OCI-LY7 (cell line): Measurements from ENCODE around the gene FHIT. TPM values are rescaled to one million over a fixed set of nuclear protein-coding genes. Genes with fewer than 3 reads are reported as not detected.

Source experiments
- BruUV-seq: library from RNA; stranded (reverse); fragments of 400-500 nt; replicated peaks from 2 replicates; lab custom pipeline; 2021; lab: Mats Ljungman, UMichigan
- CTCF ChIA-PET: fragments of 300-600 bp; sonication (Branson Sonifier 250); formaldehyde crosslinking; loops from one replicate; lab custom pipeline; 2022; ENCODE audit warnings: antibody characterized with exemption; ENCODE audit not compliant: unreplicated experiment; lab: Charles Lee
- POLR2A ChIA-PET: fragments of 300-600 bp; sonication (Branson Sonifier 250); formaldehyde crosslinking; loops from one replicate; lab custom pipeline; 2022; ENCODE audit warnings: antibody characterized with exemption; lab: Charles Lee
- DNase-seq: peaks from one replicate; pipeline ENCODE4 v3.0.0-alpha.2; 2015; ENCODE audit warnings: low spot score
- H2AFZ ChIP-seq: fragments of 200-600 bp; sonication (generic), shearing (Covaris generic); 2 replicates; pipeline ENCODE4 v1.6.1; 2014; ENCODE audit warnings: mild to moderate bottlenecking, antibody characterized with exemption, low read length, moderate library complexity
- H3K27ac ChIP-seq: fragments of 200-600 bp; sonication (generic); 2 replicates; pipeline ENCODE4 v1.5.1; 2014; ENCODE audit warnings: mixed run types, low read depth, mild to moderate bottlenecking, moderate library complexity, low read length, inconsistent platforms; ENCODE audit not compliant: poor library complexity, severe bottlenecking
- H3K36me3 ChIP-seq: fragments of 200-600 bp; sonication (generic); 2 replicates; pipeline ENCODE4 v1.6.1; 2014; ENCODE audit warnings: mild to moderate bottlenecking, antibody characterized with exemption, low read length, moderate library complexity, mixed read lengths; ENCODE audit not compliant: insufficient read depth
- H3K4me1 ChIP-seq: fragments of 200-600 bp; sonication (generic); 2 replicates; pipeline ENCODE4 v1.5.1; 2014; ENCODE audit warnings: mild to moderate bottlenecking, low read length; ENCODE audit not compliant: insufficient read depth, poor library complexity, severe bottlenecking
- H3K4me2 ChIP-seq: fragments of 200-600 bp; sonication (generic); 2 replicates; pipeline ENCODE4 v1.6.1; 2014; ENCODE audit warnings: mild to moderate bottlenecking, low read length
- H3K4me3 ChIP-seq: fragments of 200-600 bp; sonication (generic); 2 replicates; pipeline ENCODE4 v1.5.1; 2014; ENCODE audit warnings: mild to moderate bottlenecking, low read depth, low read length; ENCODE audit not compliant: poor library complexity, severe bottlenecking
- H3K79me2 ChIP-seq: fragments of 200-600 bp; sonication (generic); 2 replicates; pipeline ENCODE4 v1.6.1; 2016; ENCODE audit warnings: low read depth, mild to moderate bottlenecking, low read length, moderate library complexity, mixed read lengths; ENCODE audit not compliant: insufficient read depth
- H3K9me2 ChIP-seq: fragments of 200-600 bp; sonication (generic); 2 replicates; pipeline ENCODE4 v1.6.1; 2016; ENCODE audit warnings: mild to moderate bottlenecking, low read length, mixed read lengths; ENCODE audit not compliant: insufficient read depth
- H3K9me3 ChIP-seq: fragments of 200-600 bp; sonication (generic); 2 replicates; pipeline ENCODE4 v1.6.1; 2014; ENCODE audit warnings: mild to moderate bottlenecking, mixed run types, low read length, mixed read lengths
- H4K20me1 ChIP-seq: fragments of 200-600 bp; sonication (generic); 2 replicates; pipeline ENCODE4 v1.6.1; 2014; ENCODE audit warnings: mild to moderate bottlenecking, antibody characterized with exemption, low read length, moderate library complexity, mixed read lengths; ENCODE audit not compliant: insufficient read depth
- EZH2phosphoT487 ChIP-seq: fragments of 200-600 bp; sonication (generic); IDR thresholded peaks from 2 replicates; pipeline ENCODE4 v1.6.1; 2018; ENCODE audit warnings: low read depth, borderline replicate concordance, mild to moderate bottlenecking, mixed run types, antibody characterized with exemption, low read length, moderate library complexity, mixed read lengths
- intact Hi-C: fragments of 100-400 bp; cut with micrococcal nuclease; formaldehyde crosslinking; loops from one replicate; pipeline ENCODE4 v1.10.0; 2022; ENCODE audit not compliant: unreplicated experiment
- total RNA-seq, 2 experiments: library from RNA; depleted of rRNA in 1 of 2; stranded (reverse); fragments of >200 nt in 1 of 2; shearing (Covaris generic) in 1 of 2; gene quantifications; 2 replicates each; pipeline ENCODE4 v1.2.3, GENCODE V29; 2014 to 2022
- TF ChIP-seq, protein P1 (sequence below): fragments of 200-600 bp; sonication (generic); conservative IDR thresholded peaks from 2 replicates; pipeline ENCODE4 v1.5.1; 2014; ENCODE audit warnings: mild to moderate bottlenecking, antibody characterized with exemption, low read length, moderate library complexity, mixed read lengths

FHIT gene
- total RNA-seq, 2 experiments from 2014 or later: 5.0 to 10.9 TPM

DNA sequence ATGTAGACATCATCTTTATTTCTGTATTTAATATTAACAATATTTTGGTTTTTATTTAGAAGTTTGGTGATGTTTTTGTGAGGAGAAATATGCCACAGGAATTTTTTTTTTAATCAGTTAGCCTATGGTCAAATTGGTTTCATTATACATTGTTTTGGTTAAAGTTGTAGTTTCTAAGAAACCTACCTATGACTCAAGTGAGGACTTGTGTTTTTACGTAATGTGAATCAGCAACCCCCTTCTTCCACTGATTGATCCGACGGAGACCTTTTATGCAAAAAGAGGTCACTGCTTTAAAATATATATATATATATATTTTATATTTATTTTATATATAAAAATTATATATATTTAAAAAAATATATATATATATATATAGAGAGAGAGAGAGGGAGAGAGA, 698.1 kb downstream of the FHIT start:
- POLR2A ChIA-PET: no interaction called here
- Histone ChIP-seq H3K36me3 (no peaks in the 10 kb centered on the region), H3K9me2 (no peaks in the 10 kb centered on the region), H3K27ac (no peak overlapping the region), H3K9me3 (no peaks in the 10 kb centered on the region), H3K4me2 (no peak overlapping the region), H4K20me1 (no peaks in the 10 kb centered on the region), H3K4me1 (peaks cover 16% of the 10 kb centered on the region), H3K79me2 (no peaks in the 10 kb centered on the region), H3K4me3 (no peak overlapping the region), H2AFZ (no peak overlapping the region)
- CTCF ChIA-PET: no interaction called here
- DNase-seq: no peak
- no TSS peak for BruUV-seq
- no peak for TF ChIP-seq EZH2phosphoT487
- intact Hi-C loops: no loop called here

DNA sequence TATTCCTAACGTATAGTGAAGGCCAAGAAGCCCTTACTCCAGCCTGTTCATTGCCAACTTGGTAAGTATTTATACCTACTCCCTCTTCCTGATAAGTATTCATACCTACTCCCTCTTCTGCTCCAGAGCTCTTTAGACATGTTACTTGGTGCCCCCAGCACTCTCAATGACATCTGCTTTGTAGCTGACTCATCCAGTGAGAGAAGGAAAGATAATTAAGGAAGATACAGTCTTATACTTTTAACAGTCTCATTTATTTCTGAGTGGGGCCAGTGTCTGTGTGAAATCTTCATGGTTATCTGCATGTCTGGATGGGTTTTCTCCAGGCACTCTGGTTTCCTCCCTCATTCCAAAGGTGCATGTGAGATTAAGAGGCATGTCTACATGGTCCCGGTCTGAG, 698.7 kb downstream of the FHIT start:
- ChIA-PET CTCF (no interaction called here), POLR2A (no interaction called here)
- DNase-seq: no peak
- Histone ChIP-seq H4K20me1 (no peaks in the 10 kb centered on the region), H3K4me3 (no peak overlapping the region), H3K79me2 (no peaks in the 10 kb centered on the region), H2AFZ (no peak overlapping the region), H3K27ac (no peak overlapping the region), H3K9me3 (no peaks in the 10 kb centered on the region), H3K4me2 (no peak overlapping the region), H3K36me3 (no peaks in the 10 kb centered on the region), H3K9me2 (no peaks in the 10 kb centered on the region), H3K4me1 (peaks cover 16% of the 10 kb centered on the region)
- no TSS peak for BruUV-seq
- intact Hi-C loops: no loop called here
- TF ChIP-seq, protein P1, sequence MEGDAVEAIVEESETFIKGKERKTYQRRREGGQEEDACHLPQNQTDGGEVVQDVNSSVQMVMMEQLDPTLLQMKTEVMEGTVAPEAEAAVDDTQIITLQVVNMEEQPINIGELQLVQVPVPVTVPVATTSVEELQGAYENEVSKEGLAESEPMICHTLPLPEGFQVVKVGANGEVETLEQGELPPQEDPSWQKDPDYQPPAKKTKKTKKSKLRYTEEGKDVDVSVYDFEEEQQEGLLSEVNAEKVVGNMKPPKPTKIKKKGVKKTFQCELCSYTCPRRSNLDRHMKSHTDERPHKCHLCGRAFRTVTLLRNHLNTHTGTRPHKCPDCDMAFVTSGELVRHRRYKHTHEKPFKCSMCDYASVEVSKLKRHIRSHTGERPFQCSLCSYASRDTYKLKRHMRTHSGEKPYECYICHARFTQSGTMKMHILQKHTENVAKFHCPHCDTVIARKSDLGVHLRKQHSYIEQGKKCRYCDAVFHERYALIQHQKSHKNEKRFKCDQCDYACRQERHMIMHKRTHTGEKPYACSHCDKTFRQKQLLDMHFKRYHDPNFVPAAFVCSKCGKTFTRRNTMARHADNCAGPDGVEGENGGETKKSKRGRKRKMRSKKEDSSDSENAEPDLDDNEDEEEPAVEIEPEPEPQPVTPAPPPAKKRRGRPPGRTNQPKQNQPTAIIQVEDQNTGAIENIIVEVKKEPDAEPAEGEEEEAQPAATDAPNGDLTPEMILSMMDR: no peak
- no peak for TF ChIP-seq EZH2phosphoT487

DNA sequence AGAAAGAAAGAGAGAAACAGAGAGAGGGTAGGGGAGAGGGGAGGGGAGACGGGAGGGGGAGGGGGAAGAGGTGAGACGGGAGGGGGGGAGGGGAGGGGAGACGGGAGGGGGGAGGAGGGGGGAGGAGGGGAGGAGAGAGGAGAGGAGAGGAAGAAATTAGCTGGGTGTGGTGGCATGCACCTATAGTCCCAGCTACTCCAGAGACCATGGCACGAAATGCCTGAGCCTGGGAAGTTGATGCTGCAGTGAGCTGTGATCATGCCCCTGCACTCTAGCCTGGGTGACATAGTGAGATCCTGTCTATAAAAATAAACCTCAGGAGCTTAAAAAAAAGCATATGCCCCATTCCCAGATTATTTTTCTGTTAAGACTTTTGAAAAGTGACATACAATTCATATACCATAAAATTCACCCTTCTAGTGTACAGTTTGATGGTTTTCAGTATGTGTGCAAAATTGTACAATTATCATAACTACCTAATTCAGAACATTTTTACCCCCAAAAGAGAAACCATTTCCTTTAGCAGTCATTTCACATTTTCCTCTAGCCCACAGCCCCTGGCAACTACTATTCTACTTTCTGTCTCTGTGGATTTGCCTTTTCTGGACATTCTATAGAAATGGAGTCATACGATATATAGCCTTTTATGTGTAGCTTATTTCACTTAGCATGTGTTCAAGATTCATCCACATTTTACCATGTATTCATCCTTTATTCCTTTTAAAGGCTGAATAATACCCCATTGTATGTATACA, 699.6 kb downstream of the FHIT start:
- H3K79me2 ChIP-seq: no peaks in the 10 kb centered on the region
- ChIA-PET CTCF (no interaction called here), POLR2A (interaction anchor here (0.6 to 0.7 kb wide), 2 partner anchors 70 to 976 kb away, joined by 3 read pairs; no protein-coding TSS in a partner anchor)
- no peak overlapping the region for H3K4me2 ChIP-seq
- no peaks in the 10 kb centered on the region for H3K9me3 ChIP-seq
- BruUV-seq: no TSS peak
- TF ChIP-seq EZH2phosphoT487: no peak
- TF ChIP-seq, protein P1: no peak
- H2AFZ ChIP-seq: no peak overlapping the region
- no peaks in the 10 kb centered on the region for H3K36me3 ChIP-seq
- peaks cover 16% of the 10 kb centered on the region for H3K4me1 ChIP-seq
- H3K9me2 ChIP-seq: no peaks in the 10 kb centered on the region; the same call in 1 of the 2 replicates
- no peak for DNase-seq
- no peak overlapping the region for H3K4me3 ChIP-seq
- no peaks in the 10 kb centered on the region for H4K20me1 ChIP-seq
- intact Hi-C loops: no loop called here
- no peak overlapping the region for H3K27ac ChIP-seq
